ENCODE measurements around the gene ZNHIT2.

ZNHIT2 gene

DNA sequence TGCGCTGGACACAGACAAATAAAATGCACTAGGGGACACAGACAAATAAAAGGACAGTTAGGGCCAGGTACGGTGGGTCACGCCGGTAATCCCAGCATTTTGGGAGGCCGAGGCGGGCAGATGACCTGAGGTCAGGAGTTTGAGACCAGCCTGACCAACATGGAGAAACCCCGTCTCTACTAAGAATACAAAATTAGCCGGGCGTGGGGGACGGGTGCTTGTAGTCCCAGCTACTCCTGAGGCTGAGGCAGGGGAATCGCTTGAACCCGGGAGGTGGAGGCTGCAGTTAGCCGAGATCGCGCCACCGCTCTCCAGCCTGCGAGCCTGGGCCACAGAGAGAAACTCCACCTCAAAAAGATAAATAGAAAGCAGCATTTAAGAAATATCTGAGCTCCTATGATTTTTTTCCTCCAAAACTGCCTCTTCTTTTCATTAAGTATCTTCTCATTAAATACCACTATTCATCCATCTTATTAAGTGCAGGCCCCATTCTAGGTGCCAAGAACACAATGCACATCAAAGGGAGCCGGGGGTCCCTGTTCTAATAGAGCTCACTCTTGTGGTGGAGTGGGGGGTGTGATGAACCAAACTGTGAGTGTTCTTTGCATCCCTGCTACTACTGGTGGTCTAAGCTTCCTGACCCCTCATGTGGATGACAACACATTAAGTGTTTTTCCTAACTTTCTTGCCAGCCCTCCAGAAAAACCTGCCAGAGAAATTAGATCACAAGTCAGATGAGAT is 766 bp upstream of the ZNHIT2 start:
- no peak for DNase-seq

- DNase-seq, result peak; percentile 79
These were observed 913 bp downstream of the ZNHIT2 start for GRCh38 chr11:65116370-65117205.

DNA sequence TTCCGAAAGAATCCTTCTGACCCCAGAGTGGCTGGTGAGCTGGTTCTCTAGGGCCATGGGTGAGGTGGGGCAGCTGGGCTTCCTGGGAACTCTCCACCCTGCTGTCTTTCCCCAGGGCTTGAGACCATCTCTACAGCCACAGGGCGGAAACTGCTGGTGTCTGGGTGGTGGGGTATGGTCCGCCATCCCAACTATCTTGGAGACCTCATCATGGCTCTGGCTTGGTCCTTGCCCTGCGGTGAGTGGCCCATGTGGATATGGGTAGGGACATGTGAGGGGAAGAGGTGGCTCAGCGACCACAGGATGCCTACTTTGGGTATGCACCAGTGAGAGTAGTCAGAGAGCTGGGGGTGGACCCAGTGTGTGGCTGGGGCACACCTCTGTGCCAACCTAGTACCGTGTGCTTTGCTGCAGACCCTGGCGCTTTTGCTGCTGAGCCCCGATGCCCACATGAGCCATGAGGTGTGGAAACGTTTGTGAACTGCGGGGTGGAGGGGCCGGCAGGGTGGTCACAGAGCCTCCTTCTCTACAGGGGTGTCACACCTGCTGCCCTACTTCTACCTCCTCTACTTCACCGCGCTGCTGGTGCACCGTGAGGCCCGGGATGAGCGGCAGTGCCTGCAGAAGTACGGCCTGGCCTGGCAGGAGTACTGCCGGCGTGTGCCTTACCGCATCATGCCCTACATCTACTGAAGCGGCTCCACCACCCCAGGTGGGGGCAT is 2.0 kb downstream of the ZNHIT2 start:
- DNase-seq, result no peak

- DNase-seq, result no peak
These were observed 2.8 kb downstream of the ZNHIT2 start for GRCh38 chr11:65114538-65115171.

DNA sequence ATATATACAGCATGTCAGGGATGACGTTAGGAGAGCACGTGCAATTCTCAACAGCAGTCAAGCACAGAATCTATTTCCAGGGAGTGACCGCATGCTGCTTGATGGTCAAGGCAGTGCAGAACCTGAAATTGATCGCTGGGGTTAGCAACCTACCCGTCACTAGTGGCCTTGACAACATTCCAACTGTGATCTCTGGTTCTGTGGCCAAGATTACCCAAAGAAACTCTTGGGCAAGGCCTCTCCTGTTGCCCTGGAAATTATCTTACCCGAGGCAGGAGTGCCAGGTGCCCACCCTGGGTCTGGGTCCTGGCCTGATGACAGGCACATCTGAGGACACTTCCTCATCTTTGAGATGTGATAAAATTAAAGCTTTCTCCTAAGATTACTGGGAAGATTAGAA is 3.7 kb downstream of the ZNHIT2 start:
- DNase-seq, result no peak

DNA sequence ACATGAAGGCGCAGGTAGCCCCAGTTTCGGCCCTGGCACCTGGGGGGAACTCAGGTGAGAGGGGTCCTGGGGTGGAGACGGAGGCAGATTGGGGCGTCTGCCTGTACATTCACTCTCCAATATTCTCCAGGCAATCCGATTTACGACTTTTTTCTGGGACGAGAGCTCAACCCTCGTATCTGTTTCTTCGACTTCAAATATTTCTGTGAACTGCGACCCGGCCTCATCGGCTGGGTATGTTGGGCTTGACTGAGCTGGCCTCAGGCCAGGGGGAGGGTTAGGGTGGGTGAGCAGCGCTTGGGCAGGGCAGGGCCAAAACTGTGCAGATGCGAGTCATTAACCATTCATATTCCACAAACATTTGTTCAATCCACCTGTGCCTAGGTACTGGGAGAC is 4.1 kb downstream of the ZNHIT2 start:
- DNase-seq, result no peak

- DNase-seq, result peak; percentile 84
These were observed 4.7 kb downstream of the ZNHIT2 start for GRCh38 chr11:65112546-65113360.

- peak; percentile 97 for DNase-seq
These were observed 5.6 kb downstream of the ZNHIT2 start, which contains the start of gene TM7SF2 for GRCh38 chr11:65111744-65112545. TSS of gene TM7SF2 (plus strand) at chr11:65111872. CDS start at chr11:65112016, 144 bp downstream.

DNA sequence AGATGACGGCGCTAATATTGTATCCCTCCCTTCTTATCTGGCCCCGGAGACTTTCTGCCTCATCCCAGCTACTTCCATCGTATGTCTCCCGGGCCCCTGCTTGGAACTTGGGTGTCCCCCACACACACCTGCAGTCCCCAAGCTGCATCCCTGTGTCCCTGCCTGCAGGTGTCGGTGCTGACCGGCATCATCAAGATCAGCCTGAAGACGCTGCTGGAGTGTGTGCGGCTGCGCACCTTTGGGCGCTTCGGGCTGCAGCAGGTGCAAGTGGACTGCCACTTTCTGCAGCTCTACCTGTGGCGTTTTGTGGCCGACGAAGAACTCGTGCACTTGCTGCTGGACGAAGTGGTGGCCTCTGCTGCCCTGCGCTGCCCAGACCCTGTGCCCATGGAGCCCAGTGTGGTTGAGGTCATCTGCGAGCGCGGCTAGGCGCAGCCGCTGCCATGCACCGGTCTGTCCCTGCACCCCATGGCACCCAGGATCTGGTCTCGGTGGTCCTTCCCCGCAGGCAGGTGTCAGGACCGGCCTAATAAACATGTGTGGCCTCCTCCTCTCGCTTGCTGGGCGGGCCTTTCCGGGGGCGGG is 6.2 kb downstream of the ZNHIT2 start:
- DNase-seq, result no peak

- DNase-seq, result peak; percentile 96
These were observed 7.1 kb downstream of the ZNHIT2 start for GRCh38 chr11:65110354-65110861.

GRCh38 chr11:65109231-65110198 is 8.0 kb downstream of the ZNHIT2 start:
- no peak for DNase-seq

DNA sequence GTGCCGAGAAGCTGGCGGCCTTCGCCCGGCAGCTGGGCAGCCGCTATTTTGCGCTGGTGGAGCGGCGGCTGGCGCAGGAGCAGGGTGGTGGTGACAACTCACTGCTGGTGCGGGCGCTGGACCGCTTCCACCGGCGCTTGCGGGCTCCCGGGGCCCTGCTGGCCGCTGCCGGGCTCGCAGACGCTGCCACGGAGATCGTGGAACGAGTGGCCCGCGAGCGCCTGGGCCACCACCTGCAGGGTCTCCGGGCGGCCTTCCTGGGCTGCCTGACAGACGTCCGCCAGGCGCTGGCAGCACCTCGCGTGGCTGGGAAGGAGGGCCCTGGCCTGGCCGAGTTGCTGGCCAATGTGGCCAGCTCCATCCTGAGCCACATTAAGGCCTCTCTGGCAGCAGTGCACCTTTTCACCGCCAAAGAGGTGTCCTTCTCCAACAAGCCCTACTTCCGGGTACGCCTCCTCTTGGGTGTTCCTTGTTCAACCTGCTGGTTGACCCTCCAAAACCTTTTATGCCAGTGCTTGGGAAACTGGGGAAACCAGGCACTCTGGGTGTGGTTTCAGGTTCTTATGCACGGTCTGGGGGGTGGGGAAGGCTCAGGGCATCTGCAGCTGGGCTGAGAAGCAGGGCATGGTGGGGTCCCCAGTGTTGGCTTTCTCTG is 8.9 kb downstream of the ZNHIT2 start:
- no peak for DNase-seq

DNA sequence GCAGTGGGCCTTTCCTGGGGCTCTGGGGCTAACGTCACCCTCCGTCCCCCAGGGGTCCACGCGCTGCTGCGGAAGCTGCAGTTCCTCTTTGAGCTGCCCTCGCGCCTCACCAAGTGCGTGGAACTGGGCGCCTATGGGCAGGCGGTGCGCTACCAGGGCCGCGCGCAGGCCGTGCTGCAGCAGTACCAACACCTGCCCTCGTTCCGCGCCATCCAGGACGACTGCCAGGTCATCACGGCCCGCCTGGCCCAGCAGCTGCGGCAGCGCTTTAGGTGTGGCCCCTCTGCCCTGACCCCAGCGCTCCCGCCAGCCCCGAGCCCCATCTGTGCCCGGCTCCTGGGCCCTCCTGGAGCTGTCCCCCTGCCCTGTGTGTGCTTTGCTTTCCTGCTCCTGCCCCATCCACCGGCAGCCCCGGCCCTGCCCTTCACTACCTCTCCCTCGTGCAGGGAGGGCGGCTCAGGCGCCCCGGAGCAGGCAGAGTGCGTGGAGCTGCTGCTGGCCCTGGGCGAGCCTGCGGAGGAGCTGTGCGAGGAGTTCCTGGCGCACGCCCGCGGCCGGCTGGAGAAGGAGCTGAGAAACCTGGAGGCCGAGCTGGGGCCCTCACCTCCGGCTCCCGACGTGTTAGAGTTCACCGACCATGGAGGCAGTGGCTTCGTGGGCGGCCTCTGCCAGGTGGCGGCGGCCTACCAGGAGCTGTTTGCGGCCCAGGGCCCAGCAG is 9.6 kb downstream of the ZNHIT2 start:
- no peak for DNase-seq

- DNase-seq, result no peak
These were observed 10.4 kb downstream of the ZNHIT2 start for GRCh38 chr11:65107078-65107477.

- DNase-seq, result no peak
These were observed 12.9 kb downstream of the ZNHIT2 start for GRCh38 chr11:65104628-65105027.

DNA sequence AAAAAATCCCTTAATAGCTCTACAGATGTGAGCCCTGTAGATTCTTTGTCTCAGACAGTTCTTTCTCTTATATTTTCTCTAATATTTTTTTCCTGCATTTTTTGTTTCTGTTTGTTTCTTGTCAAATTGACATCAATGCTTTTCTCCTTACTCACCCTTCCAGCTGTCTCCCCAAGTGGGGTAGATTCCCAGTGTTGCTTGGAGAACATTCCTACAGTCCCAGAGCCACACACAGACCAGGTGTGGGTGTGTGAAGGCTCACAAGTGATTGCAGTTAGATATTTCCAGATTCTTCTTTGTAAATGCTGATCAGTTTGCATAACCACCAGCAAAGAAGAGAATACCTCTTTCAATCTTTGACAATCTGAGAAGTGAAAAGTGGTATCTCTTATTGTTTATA is 14.0 kb downstream of the ZNHIT2 start:
- DNase-seq, result no peak

- no peak for DNase-seq
These were observed 15.1 kb downstream of the ZNHIT2 start for GRCh38 chr11:65102142-65103095.
